NCI-H1436 treated with DMSO at 0.1 percent for 48 hours (cell line): ENCODE measurements around the gene PHACTR1.

ENCODE experiments used
- DNase-seq: peaks from one replicate; lab custom pipeline; 2025; lab: John Stamatoyannopoulos, UW

Gene PHACTR1

GRCh38 chr6:13074415-13075140 lies 358.0 kb downstream of the PHACTR1 start:
- DNase-seq, result no peak

DNA sequence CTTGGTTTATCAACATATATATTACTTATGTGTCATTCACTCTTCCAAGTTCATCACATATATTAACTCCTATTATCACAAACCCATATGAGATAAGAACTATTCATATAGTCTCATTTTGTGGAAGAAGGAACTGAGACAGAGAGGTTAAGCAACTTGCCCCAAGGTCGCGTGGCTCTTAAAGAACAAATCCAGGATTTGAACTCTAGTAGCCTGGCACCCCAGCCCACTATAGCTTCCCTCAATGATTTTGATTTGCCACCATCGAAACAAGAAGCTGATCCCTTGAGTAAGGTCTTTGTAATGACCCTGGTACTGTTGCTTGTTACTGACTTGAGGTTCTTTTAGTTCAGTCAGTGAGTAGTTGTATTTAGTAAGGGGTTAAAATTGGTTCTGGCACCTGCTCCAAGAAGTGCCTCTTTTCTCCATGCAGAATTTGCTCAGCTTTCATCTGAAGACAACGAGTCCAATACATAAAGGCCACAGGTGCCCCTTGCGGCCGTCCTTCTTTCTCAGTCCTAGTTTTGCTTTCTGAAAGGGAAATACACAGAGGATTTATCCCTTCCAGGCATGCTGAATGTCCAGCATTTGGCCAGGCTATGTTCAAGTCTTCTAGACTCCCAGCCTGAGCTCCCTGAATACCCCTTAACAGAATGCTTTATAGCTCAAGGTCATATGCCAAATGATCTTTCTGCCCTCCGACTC lies 358.7 kb downstream of the PHACTR1 start:
- no peak for DNase-seq

GRCh38 chr6:13076575-13076974 lies 360.0 kb downstream of the PHACTR1 start:
- no peak for DNase-seq

GRCh38 chr6:13077117-13077516 lies 360.6 kb downstream of the PHACTR1 start:
- DNase-seq, result no peak

GRCh38 chr6:13079096-13079723 lies 362.6 kb downstream of the PHACTR1 start:
- DNase-seq, result no peak

DNA sequence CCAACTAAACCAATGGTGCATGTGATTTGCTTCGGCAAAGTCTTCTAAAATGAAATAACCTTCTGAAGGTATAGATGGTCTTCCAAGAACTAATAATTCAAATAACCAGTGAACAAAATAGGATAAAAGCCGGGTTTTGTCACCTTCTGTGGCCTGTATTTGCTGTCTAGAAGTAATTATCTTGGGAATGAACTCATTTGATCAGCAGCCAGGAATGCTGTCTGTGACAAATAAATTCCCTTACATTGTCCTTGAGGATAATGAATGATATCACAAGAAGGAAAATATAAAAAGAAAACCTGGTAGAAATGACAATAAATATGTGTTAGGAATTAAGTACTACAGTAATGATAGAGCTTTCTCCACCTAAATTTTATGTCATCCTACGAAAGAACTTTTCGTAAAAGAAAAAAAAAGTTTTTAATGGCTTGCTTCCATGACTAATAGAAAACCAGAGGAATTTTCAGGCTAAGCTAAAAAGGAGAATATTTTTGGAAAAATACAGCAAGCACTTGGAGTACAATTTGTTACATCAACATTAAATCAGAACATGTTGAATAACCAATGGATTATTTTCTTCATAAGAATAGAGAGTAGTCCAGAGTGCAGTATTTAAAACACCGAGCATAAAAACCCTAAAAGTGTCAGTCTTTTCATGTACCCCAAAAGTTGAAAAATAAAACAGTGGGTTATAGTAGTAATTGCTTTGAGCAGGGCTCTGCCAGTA lies 364.1 kb downstream of the PHACTR1 start:
- DNase-seq, result no peak

- no peak for DNase-seq
Observed at GRCh38 chr6:13081189-13081563, 364.6 kb downstream of the PHACTR1 start.

- no peak for DNase-seq
Observed at GRCh38 chr6:13089296-13089994, 372.9 kb downstream of the PHACTR1 start.

GRCh38 chr6:13091192-13091591 lies 374.6 kb downstream of the PHACTR1 start:
- DNase-seq, result no peak

DNA sequence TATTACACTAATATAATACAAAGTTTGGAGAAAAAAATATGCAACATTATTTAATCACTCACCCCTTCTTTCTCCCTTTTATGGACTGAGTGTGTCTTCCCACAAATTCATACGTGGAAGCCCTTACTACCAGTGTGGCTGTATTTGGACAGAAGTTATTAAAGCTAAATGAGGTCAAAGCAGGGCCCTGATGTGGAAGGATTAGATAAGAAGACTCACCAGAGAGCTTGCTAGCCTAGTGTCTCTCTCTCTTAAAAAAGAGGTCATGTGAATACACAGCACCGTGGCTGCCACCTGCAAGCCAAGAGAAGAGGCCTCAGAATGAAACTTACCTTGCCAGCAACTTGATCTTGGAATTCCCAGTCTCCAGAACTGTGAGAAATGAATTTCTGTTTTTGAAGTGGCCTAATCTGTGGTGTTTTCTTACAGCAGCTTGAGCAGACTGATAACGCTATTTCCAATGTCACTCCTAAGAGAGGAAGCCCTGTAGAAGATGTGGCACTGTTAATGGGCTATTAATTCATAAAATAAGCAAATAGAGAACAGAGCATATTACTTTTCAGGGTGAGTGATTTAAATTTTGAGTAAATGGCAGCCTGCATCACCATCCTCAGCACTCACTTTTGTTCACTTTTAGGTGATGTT lies 378.3 kb downstream of the PHACTR1 start:
- DNase-seq, result no peak

- no peak for DNase-seq
Observed at GRCh38 chr6:13096084-13096483, 379.5 kb downstream of the PHACTR1 start.

- DNase-seq, result no peak
Observed at GRCh38 chr6:13097454-13097853, 380.9 kb downstream of the PHACTR1 start.

DNA sequence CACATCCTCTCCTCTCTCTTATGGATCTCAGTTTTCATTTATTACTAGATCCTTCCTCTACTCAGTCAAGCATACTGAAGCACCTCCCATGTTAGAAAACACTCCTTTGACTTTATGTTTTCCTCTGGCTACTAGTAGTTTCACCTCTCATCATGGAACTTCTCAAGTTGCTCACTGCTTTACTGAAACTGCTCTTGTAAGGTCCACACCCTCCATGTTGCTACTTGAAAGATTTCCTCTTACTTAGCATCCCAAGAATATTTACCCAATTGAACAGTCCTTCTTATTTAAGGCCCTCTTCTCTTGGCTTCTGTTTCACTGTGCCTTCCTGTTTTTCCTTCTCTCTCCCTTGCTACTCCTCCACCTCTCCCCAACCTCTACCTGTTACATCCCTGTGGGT lies 381.4 kb downstream of the PHACTR1 start:
- no peak for DNase-seq

DNA sequence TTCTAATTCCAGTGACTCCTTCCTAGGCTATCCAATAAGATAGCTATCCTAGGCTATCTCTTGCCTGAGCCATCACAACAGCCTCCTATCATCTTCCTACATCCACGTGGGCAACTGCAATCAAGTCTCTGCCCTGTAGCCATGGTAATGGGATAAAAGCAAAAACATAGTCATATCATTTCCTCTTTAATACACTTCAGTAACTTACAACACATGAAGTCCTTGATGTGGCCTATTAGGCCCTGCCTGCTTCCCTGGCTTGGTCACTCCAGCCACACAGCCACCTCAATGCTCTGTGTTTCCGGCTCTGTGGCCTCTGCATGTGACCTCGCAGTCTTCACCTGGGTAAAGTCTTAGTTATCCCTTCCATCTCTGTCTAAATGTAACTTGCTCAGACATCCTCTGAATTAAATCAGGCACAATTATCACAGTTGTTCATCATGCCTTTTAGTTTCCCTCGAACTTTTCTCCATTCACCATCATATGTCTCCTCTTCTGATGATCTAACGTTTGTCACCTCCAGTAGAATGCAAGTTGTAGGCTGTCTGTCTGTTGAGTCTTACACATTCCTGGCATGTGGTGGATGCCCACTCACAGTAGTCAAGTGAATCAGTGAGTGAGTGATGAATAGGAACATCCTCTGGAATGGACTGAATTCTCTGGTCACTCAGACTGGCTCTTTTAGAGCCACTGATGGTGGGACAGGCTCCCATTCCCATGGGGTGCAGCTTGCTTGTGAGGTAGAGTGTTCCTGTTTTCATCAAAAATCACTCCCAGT lies 382.4 kb downstream of the PHACTR1 start:
- no peak for DNase-seq

DNA sequence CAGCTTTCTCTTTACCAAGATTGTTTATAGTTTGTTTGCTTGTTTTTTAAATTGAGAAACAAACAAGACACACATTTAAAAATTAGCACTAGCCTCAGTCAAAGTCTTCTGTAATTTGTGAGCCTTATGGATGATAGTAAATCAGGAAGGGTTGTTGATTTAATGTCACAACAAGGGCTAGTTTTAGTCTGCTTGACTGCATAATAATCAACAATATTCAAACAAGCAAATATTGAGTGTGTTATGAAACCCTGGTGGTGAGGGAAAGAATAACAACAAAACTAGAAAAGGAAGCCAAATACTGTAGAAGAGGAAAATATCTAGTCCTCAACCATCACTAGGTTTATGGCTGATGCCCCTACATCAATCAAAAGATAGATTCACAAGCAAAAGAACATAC lies 383.2 kb downstream of the PHACTR1 start:
- no peak for DNase-seq

GRCh38 chr6:13101409-13101808 lies 384.8 kb downstream of the PHACTR1 start:
- no peak for DNase-seq

DNA sequence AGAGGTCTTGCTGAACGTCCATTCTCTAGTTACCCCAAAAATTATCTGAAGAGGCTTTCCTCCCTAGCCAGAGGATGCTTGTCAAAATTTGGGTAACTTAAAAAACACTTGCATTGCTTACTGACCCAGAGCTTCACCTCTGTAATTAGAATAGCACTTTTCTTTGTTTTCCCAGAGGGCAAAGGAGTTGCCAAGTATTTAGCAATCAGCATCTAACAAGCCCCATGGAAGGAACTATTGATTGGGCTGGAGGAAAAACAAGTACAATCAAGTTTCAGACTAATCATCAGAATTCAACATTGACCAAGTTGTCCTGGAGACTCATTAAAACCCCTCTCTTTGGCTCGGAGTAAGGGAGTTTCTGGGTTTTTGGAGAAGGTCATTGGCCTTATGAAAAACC lies 385.4 kb downstream of the PHACTR1 start:
- no peak for DNase-seq

GRCh38 chr6:13103169-13103568 lies 386.6 kb downstream of the PHACTR1 start:
- DNase-seq, result no peak

GRCh38 chr6:13105139-13105538 lies 388.6 kb downstream of the PHACTR1 start:
- no peak for DNase-seq

GRCh38 chr6:13112921-13113320 lies 396.4 kb downstream of the PHACTR1 start:
- no peak for DNase-seq

GRCh38 chr6:13113376-13113775 lies 396.8 kb downstream of the PHACTR1 start:
- DNase-seq, result no peak
